ENCODE data around the gene CD2BP2. TPM values are rescaled to one million over a fixed set of nuclear protein-coding genes. Genes with fewer than 3 reads are reported as not detected.
"Not testable (repeated sequence)": the region's sequence is repeated elsewhere in the genome, so short reads cannot be mapped to it uniquely, and the experiment has no call there.

Gene CD2BP2
- total and polyA plus RNA-seq, 9 of the 15 experiments (the other 6 are each of a cell fraction or from before 2014, with no cell fraction given), result 3.9 to 51.1 (median 32.8) TPM

DNA sequence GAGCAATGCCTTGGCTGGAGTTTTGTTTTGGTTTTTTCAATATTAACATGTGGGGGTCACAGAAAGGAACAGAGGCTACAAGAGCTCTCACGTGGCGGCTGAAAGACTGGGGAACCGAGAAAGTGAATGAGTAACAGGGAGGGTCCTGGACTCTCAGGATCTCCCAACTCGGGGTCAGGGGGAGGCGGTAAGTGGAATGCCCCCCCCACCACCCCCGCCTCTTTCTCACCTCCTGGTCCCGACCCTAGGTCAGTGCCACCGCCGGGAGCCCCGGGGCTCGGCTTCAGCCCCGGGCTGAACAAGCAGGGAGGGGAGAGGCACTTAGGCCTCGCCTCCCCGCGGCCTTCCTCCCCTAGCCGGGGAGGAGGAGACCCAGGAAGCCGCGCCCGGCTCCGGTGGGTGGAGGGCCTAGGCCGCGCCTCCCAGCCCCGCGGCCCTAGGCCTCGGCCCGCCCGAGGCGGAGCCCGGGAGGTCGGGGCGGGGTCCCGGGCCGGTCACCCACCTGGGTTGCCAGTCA, 20.6 kb downstream of the CD2BP2 start (continued):
- TF ChIP-seq, protein P1, sequence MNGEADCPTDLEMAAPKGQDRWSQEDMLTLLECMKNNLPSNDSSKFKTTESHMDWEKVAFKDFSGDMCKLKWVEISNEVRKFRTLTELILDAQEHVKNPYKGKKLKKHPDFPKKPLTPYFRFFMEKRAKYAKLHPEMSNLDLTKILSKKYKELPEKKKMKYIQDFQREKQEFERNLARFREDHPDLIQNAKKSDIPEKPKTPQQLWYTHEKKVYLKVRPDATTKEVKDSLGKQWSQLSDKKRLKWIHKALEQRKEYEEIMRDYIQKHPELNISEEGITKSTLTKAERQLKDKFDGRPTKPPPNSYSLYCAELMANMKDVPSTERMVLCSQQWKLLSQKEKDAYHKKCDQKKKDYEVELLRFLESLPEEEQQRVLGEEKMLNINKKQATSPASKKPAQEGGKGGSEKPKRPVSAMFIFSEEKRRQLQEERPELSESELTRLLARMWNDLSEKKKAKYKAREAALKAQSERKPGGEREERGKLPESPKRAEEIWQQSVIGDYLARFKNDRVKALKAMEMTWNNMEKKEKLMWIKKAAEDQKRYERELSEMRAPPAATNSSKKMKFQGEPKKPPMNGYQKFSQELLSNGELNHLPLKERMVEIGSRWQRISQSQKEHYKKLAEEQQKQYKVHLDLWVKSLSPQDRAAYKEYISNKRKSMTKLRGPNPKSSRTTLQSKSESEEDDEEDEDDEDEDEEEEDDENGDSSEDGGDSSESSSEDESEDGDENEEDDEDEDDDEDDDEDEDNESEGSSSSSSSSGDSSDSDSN (IDR thresholded peaks at IDR 0.05; ENCODE audit: borderline replicate concordance in 1 of 2, low read depth in 2 of 2, low read length in 2 of 2), result 0 out of 4 replicates have a peak, but pooled peaks of 1 of the 2 experiments have one; percentile 35
- TF ChIP-seq SIN3A (IDR thresholded peaks at IDR 0.05; ENCODE audit: borderline replicate concordance in 2 of 2, control insufficient read depth in 1 of 2, low read depth in 2 of 2, low read length in 2 of 2), result 0 out of 4 replicates have a peak, but pooled peaks of 1 of the 2 experiments have one; percentile 28

DNA sequence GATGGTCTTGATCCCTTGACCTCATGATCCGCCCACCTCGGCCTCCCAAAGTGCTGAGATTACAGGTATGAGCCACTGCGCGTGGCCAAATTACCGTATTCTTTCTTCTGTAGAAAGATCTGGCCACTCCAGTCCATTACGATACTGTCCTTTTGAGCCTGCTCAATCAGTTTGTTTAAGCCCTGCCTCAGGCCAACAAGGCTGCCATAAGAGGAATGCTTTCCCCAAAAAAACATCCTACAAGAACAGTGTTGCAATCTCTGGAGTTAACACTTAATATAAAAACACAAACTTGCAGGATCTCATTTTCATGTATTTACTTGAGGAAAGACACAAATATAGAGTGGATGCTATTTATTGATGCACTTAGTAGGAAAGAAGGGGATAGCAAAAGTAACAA, 30.9 kb downstream of the CD2BP2 start:
- ATAC-seq; H4K20me1 ChIP-seq (replicated peaks; ENCODE audit: control insufficient read depth, insufficient read depth, low read length); FAIRE-seq; H3K9me3 ChIP-seq (replicated peaks; ENCODE audit: control insufficient read depth, insufficient read depth, low read depth, low read length); H3K27ac ChIP-seq (ENCODE audit: extremely low read depth, low read depth, low read length); H3K4me2 ChIP-seq (ENCODE audit: insufficient read depth, low read length); H3K9ac ChIP-seq (ENCODE audit: insufficient read depth in 1 of 2, low read depth in 2 of 2, low read length in 2 of 2); H3K27me3 ChIP-seq (ENCODE audit: control insufficient read depth in 2 of 2, insufficient read depth in 2 of 2, low read length in 2 of 2); H3K9me1 ChIP-seq (ENCODE audit: control insufficient read depth, insufficient read depth, low read length); H3K4me1 ChIP-seq (replicated peaks in 1 of 2; ENCODE audit: control insufficient read depth in 2 of 2, insufficient read depth in 2 of 2, low read length in 2 of 2); H2AFZ ChIP-seq (ENCODE audit: low read depth, low read length); intact Hi-C loops (cut with micrococcal nuclease); H3K4me3 ChIP-seq; BruUV-seq (replicated peaks); DNase-seq (ENCODE audit: extremely low read depth in 1 of 4, low spot score in 3 of 4); CTCF ChIA-PET (ENCODE audit: low intra/inter-chr PET ratio); H3K36me3 ChIP-seq (ENCODE audit: control insufficient read depth, insufficient read depth, low read length); in situ Hi-C loops (cut with MboI): not testable (repeated sequence)
- peaks cover 14% of the 10 kb centered on the region; the same call in 2 of the 3 replicates for H3K79me2 ChIP-seq (ENCODE audit: control insufficient read depth, insufficient read depth, low read length)
- POLR2A ChIA-PET, result interaction anchor here (0.6 kb wide), 1 partner anchor 1601 kb away, joined by 3 read pairs; no protein-coding TSS in a partner anchor
- 90% methylated on average over 2 of the region's 6 CpGs for WGBS (ENCODE audit: insufficient coverage, low coverage, missing lambda C conversion rate)

DNA sequence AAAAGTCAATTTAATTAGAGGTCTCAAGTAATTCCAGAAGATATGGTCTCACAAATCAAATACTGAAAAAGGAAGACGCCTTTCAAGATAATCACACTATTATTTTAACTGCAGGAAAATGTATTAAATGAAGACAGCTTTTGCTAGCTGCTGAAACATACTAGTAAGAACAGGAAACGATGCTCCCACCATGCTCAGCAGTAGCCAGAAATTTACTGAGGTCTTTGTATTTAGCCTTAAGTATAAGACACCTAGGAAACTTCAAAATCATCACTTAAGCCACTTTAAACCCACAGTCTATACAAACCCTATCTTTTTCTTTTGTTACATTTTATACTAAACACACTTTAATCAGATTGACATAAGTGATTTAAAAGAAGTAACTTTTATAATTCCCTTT, 36.5 kb downstream of the CD2BP2 start:
- H3K36me3 ChIP-seq (ENCODE audit: control insufficient read depth, insufficient read depth, low read length); H3K27ac ChIP-seq (ENCODE audit: extremely low read depth, low read depth, low read length); POLR2A ChIA-PET; H3K27me3 ChIP-seq (ENCODE audit: control insufficient read depth in 2 of 2, insufficient read depth in 2 of 2, low read length in 2 of 2); BruUV-seq (replicated peaks); DNase-seq (ENCODE audit: extremely low read depth in 1 of 4, low spot score in 3 of 4); H3K79me2 ChIP-seq (ENCODE audit: control insufficient read depth, insufficient read depth, low read length); ATAC-seq; CTCF ChIA-PET (ENCODE audit: low intra/inter-chr PET ratio); H3K4me1 ChIP-seq (replicated peaks in 1 of 2; ENCODE audit: control insufficient read depth in 2 of 2, insufficient read depth in 2 of 2, low read length in 2 of 2); H3K4me2 ChIP-seq (ENCODE audit: insufficient read depth, low read length); FAIRE-seq; intact Hi-C loops (cut with micrococcal nuclease); H2AFZ ChIP-seq (ENCODE audit: low read depth, low read length); H4K20me1 ChIP-seq (replicated peaks; ENCODE audit: control insufficient read depth, insufficient read depth, low read length); H3K9me1 ChIP-seq (ENCODE audit: control insufficient read depth, insufficient read depth, low read length); H3K9ac ChIP-seq (ENCODE audit: insufficient read depth in 1 of 2, low read depth in 2 of 2, low read length in 2 of 2); H3K4me3 ChIP-seq; H3K9me3 ChIP-seq (replicated peaks; ENCODE audit: control insufficient read depth, insufficient read depth, low read depth, low read length): not testable (repeated sequence)
- 100% methylated on average over 1 of the region's 2 CpGs for WGBS (ENCODE audit: insufficient coverage, low coverage, missing lambda C conversion rate)
- in situ Hi-C loops (cut with MboI), result loop anchor here (5.0 kb wide), 1 partner anchor 741 kb away; no protein-coding TSS in a partner anchor

DNA sequence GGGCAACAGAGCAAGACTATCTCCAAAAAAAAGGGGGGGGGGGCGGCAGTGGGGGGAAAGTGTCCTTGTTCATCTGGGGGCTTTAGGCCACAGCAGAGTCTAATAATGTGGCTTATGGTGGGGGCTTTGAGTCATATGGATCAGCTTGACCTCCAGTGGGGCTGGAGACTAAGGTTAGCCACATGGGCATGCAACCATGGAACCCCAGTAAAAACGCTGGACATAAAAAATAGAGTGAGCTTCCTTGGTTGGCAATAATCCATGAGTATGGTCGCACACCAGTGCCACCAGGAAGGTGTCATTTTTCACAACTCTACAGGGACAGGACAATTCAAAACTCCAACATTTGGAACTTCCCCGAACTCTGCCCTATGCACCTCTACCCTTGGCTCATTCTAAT, 44.2 kb downstream of the CD2BP2 start:
- CTCF ChIA-PET (ENCODE audit: low intra/inter-chr PET ratio); BruUV-seq (replicated peaks); H3K27me3 ChIP-seq (ENCODE audit: control insufficient read depth in 2 of 2, insufficient read depth in 2 of 2, low read length in 2 of 2); H3K9ac ChIP-seq (ENCODE audit: insufficient read depth in 1 of 2, low read depth in 2 of 2, low read length in 2 of 2); H2AFZ ChIP-seq (ENCODE audit: low read depth, low read length); ATAC-seq; H3K9me1 ChIP-seq (ENCODE audit: control insufficient read depth, insufficient read depth, low read length); FAIRE-seq; H3K4me2 ChIP-seq (ENCODE audit: insufficient read depth, low read length); H4K20me1 ChIP-seq (replicated peaks; ENCODE audit: control insufficient read depth, insufficient read depth, low read length); DNase-seq (ENCODE audit: extremely low read depth in 1 of 4, low spot score in 3 of 4); H3K27ac ChIP-seq (ENCODE audit: extremely low read depth, low read depth, low read length); H3K4me3 ChIP-seq; POLR2A ChIA-PET; H3K4me1 ChIP-seq (replicated peaks in 1 of 2; ENCODE audit: control insufficient read depth in 2 of 2, insufficient read depth in 2 of 2, low read length in 2 of 2); H3K79me2 ChIP-seq (ENCODE audit: control insufficient read depth, insufficient read depth, low read length); H3K36me3 ChIP-seq (ENCODE audit: control insufficient read depth, insufficient read depth, low read length); H3K9me3 ChIP-seq (replicated peaks; ENCODE audit: control insufficient read depth, insufficient read depth, low read depth, low read length); intact Hi-C loops (cut with micrococcal nuclease); in situ Hi-C loops (cut with MboI): not testable (repeated sequence)
- WGBS (ENCODE audit: insufficient coverage, low coverage, missing lambda C conversion rate), result 80% methylated on average over 1 of the region's 4 CpGs
